GM19238 (cell line): ENCODE data around the gene DYNC1LI2.
"Not testable (repeated sequence)": the region's sequence is repeated elsewhere in the genome, so short reads cannot be mapped to it uniquely, and the experiment has no call there.

ENCODE experiments used
- DNase-seq: peaks from one replicate; pipeline ENCODE4 v3.0.0; 2011; ENCODE audit warnings: low spot score; ENCODE audit not compliant: insufficient read length

The DYNC1LI2 gene

DNA sequence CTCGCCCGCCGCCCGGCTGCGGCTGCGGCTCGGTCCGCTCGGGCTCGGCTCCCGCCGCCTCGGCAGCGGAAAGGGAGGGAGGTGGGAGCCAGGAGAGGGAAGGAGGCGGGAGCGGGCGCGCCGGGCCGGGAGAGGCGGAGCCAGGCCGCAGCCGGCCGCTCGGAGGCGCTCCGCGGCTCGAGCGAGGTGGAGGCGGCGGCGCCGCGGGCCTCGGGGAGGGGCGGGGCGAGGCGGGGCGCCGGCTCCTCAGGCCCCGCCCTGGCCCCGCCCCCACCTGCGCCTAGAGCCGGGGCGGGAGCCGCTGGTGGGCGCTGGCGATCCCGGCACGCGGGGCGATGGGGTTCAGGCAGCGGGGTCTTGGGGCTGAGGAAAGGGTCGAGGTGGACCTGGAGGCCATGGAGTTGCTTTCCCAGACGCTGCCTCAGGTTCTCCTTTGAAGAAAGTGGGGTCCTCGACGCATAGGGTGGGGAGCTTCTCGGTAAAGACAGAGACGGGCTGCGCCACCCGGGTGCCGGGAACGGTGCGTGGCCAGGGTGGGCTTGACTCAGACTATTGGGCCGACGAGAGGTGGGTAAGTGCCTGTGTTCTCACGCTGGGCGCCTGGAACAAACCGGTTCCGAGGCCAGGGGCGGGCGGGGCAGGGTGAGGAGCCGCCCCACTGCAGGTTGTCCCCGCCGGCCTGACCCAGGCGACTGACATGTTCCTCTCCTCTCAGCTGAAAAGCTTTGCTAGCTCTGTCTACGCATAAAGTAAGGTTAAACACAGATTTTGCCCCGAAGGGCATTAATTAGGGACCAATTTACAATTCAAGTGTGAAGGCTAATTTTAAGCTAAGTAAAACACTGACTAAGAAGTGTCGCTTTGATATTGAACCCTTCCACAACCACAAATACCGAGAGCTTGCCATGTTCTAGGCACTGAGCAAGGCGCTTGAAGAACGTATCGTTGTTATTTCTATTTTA lies 54.5 kb downstream of the DYNC1LI2 start, which contains the start of gene CMTM4:
Gene CMTM4 (minus strand): TSS at position 75 of the 962 bp plus-strand sequence. CDS start 218 bp downstream, outside the sequence.
- DNase-seq, result peak; percentile 91

DNA sequence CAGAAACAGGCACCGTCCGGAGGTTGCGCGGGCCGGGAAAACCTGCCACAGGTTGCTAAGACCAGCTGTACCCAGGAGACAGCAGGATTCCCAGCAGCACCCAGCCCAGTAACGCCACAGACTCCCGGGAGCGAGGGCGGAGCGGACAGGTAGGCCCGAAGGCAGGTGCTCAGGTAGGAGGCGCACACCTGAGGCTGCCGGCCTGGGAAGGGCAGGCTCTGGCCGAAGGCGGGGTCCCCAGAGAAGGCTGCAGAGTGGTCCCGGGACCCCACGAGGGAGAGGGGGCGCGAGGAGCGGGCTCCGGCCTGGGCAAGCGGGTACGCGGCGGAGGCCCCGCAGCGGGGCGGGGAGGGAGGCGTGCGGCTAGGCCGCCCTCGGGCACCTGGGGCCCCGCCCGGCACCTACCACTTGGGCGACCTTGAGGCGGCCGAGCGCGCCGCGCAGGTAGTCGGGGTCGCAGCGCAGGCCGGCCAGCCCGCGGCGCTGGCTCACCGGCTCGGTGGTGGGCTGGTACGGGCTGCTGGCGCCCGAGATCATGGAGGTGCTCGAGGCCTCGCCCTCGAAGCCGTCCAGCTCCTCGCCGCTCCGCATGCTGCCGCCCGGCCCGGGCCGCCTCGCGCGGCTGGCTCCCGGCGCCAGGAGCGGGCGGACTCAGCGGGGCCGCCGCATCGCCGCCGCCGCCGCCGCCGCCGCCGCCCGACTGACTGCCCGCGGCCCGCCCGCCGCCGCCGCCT lies 55.3 kb downstream of the DYNC1LI2 start:
- DNase-seq, result no peak

DNA sequence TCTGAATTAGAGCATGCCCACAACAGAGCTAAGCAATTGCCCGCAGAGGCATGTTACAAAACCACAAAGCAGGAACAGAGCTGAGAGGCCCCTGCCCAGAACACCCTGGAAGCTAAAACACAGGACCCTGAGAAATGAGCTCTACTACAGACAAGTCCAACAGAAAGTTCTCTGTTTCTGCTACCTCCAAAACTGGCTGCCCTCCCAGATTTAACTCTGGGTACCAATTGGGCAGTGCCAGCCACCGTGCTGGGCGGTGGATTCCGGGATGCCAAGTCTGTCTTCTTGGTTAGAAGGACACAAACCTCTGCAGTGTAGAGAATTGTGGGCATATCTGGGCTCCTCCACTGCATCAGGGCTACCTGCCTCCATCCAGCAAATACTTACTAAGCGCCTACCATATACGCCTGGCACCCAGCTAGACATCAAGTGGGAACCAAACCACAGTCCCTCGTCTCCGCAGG lies 55.9 kb downstream of the DYNC1LI2 start:
- no peak for DNase-seq

DNA sequence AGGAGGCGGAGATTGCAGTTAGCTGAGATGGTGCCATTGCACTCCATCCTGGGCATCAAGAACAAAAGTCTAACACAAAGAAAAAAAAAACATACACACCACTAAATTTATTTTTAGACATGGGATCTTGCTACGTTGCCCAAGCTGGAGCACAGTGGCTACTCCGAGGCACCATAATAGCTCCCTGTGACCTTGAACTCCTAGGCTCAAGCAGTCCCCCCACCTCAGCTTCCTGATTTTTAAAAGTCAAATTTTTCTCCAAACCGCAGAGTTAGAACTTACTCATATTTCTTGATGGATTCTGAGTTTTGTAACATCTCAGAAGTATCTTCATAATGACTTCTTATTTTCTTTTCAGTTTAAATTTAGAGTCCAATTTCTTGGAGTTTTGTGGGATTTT lies 58.3 kb downstream of the DYNC1LI2 start:
- DNase-seq, result no peak

DNA sequence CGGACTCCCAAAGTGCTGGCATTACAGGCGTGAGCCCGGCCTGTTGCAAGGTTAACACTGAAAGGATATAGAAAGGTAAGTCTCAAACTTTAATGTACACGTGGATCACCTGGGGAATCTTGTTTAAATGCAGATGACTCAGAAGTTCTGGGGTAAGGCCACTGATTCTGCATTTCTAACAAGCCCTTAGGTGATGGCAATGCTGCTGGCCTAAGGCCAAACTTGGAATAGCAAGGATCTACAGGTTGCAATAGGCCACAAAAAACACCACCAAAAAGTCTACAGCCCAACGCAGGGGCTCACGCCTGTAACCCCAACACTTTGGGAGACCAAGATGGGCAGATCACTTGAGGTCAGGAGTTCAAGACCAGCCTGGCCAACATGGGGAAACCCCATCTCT lies 59.1 kb downstream of the DYNC1LI2 start:
- no peak for DNase-seq

DNA sequence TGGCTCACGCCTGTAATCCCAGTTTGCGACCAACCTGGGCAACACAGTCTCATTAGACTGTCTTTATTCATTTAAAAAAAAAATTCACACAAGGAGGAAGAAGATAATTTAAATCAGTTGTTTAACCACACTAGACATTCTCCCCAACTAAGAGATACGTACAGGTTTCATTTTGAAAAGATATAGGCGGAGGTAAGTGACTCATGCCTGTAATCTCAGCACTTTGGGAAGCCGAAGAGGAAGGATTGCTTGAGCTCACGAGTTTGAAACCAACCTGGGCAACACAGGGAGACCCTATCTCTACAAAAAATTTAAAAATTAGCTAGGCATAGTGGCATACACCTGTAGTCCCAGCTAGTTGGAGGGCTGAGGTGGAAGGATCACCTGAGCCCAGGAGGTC lies 60.2 kb downstream of the DYNC1LI2 start:
- no peak for DNase-seq

DNA sequence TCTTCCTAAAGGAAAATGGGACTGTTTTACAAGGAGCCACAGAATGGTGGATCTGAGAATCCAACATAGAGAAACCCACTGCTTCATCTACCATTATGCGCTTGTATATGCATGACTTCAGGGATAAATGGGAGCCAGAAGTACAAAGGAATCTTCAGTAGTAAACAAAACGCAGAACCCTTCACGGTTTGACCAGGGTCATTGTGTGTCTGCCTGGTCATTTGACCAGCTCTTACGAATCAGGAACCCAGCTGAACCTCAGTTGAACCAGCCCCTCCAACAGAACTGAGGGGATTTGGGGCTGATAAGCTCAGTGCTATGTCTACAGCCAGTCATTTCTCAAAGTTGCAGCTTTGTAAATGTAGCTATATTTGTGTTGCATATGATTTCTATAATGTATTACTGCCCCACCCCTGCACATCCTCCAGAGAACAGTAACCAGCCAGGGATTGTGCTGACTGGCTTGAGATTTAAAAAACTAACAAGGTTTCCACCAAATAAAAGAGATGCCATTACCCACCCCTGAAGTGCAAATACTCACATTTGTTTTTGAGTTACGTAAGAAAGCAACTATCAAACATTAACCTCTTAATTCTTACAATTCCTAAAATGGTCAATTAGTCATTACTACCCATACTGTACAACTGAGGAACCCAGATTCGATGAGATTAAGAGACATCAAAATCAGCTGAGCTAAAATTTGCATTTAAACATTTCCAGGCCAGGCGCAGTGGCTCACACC lies 61.1 kb downstream of the DYNC1LI2 start:
- no peak for DNase-seq

DNA sequence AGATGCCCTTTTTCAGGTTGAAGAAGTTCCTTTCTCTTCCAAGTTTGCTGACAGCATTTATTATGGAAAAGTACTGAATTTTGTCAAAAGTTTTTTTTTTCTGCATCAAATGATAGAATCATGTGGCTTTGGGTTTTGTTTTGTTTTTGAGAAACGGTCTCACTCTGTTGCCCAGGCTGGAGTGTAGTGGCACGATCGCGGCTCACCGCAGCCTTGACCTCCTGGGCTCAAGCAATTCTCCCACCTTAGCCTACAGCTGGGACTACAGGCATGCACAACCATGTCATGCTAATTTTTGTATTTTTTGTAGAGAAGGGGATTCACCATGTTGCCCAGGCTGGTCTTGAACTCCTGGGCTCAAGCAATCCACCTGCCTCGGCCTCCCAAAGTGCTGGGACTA lies 62.1 kb downstream of the DYNC1LI2 start:
- no peak for DNase-seq

DNA sequence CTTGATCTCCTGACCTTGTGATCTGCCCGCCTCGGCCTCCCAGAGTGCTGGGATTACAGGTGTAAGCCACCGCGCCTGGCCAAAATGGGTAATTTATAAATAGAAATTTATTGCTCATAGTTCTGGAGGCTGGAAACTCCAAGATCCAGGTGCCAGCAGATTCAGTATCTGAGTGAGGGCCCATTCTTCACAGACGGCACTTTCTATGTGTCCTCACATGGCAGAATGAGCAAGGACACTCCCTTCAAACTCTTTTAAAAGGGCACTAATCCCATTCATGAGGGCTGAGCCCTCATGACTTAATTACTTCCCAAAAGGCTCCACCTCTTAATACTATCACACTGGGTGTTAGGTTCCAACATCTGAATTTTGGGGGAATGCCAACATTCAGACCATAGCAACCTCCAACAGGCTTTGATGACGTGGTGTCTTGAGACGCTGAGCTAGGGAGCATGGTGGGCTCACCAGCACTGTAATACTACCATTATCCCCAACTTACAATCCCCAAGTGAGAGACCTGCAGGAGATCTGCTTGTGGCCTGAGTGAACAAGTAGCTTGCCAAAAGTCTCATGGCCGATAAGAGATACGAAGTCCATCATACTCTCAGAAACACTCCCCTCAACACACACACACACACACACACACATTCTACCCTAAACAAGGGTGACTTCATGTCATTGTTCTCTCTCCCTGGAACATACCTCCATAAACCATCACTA lies 63.3 kb downstream of the DYNC1LI2 start:
- DNase-seq, result no peak

DNA sequence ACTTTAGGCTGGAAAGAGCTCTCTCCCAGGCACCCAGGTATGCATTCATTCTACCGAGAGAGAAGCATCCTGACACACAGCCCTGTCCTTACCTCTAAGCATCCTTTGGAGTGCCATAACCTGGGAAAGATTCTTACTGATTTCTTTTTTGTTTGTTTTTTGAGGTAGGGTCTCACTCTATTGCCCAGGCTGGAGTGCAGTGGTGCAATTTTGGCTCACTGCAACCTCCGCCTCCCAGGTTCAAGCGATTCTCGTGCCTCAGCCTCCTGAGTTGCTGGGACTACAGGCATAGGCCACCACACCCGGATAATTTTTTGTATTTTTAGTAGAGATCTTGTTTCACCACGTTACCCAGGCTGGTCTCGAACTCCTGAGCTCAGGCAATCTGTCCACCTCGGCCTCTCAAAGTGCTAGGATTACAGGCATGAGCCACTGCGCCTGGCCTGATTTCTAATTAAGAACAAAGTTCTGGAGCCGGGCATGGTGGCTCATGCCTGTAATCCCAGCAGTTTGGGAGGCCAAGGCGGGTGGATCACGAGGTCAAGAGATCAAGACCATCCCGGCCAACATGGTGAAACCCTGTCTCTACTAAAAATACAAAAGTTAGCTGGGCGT lies 65.8 kb downstream of the DYNC1LI2 start:
- not testable (repeated sequence) for DNase-seq

DNA sequence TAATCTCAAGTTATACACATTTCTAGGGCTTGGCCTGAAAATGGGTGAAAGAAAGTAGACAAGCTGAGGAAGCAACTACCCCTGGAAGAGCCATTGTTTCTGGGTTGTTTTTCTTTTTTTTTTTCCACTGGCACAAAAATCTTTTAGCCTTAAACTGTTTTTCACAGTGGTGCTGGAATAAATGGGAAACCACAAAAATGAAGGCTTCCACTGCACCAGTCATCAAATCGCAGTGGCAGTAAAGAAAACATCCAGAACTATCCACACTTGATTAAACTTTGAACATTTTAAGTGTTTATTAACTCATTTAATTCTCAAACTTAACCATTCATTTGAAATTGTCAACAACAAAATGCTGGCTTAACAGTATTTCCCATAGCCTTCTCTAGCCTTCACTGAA lies 69.1 kb downstream of the DYNC1LI2 start:
- no peak for DNase-seq

DNA sequence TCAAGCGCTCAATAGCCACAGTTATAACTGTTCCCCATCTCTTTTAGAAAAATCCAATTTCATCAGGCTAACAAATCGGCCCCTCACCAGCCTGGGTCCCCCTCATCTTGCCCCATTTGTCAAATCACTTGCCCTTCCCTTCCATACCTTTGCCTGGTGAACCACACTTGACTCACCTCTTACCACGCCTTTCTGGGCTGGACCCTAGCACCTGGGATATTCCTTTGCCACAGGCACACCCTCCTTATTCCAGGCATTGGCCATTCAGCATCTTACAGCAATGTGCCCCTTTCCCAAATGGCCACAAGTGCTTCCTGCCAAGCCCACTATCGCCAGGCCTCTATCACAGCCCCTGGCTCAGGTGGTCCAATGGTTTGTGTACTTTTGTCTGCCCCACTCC lies 69.7 kb downstream of the DYNC1LI2 start:
- no peak for DNase-seq

DNA sequence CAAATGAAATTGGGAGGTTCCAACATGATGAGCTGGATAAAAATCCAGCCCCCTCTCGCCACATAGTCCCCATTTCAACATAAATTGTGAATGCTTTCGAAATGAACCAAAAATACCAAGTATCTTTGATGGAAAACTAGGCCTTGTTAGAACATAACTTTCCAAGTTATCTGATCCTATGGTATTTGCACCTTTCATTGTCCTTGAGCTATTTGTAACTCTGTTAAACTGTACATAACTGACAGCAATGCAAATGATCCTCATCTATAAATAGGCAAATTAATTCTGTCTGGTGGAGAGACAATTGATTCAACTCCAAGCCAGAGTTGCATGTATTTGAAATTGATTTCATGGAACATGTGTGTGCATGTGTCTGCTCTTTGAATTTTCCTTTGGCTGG lies 73.1 kb downstream of the DYNC1LI2 start:
- no peak for DNase-seq

DNA sequence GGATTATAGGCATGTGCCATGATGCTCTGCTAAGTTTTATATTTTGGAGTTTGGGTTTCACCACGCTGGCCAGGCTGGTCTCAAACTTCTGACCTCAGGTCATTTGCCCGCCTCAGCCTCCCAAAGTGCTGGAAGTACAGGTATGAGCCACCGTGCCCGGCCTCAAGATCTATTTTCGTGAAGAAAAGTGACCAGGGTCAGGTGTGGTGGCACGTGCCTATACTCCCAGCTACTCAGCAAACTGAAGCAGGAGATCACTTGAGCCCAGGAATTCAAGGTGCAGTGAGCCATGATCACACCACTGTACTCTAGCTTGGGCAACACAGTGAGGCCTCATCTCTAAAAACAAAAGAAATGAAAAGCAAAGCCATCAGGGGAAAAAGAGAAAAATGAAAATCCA lies 73.6 kb downstream of the DYNC1LI2 start:
- no peak for DNase-seq

DNA sequence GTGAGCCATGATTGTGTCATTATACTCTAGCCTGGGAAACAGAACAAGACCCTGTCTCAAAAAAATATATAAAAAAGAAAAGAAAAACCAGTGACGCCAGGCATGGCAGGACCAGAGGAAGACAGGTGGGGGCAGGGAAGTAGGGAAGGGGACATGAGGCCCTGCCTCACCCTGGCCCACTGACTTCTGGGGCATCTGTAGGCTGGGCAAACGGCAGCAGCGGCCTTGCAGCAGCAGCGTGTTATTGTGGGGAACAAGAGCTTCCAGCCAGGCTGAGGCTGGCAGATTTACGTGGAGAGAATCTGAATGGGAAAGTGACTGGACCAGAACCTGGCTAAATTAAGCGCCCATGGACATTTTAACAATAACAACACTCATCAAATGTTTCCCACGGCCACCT lies 74.2 kb downstream of the DYNC1LI2 start:
- no peak for DNase-seq

DNA sequence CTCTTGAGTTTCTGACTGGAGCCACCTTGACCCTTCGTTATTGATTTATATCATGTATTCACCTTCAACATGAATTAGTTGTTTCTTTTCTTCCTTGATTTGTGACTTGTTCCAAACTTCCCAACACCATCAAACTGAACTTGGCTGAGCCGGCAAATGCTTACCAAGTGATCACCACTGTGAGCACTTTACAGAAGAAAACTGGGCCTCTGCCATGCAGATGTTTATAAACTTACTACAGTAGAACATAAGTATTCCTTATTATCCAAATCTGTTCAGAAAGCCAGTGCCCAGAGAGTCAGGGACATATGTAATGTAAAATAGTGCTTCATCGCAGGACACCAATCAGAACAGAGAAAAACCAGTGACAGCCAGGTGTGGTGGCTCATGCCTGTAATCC lies 74.8 kb downstream of the DYNC1LI2 start:
- DNase-seq, result no peak

DNA sequence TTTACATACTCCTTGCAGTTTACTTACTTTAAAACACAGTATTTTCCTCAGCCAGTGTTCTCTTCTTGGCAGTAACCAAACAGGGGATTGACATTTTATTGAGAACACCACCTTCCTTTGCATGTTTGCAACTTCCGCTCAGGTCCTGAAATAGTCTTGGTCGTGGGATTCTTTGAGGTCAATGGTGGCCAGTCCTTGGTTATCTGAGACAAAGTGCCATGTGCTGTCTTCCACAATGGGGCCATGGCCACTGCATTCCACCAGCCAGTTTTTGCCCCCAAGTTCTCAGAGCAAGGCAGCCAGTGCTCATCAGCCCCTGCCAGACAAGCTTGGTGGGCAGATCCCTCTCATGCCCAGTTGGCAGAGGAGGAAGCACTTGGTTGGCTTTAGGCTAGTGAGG lies 77.7 kb downstream of the DYNC1LI2 start:
- no peak for DNase-seq
